HL-60 (cell line): Measurements from ENCODE around the gene CCT8.

Experiments
- POLR2AphosphoS5 ChIP-seq: IDR thresholded peaks from 2 replicates; pipeline ENCODE4 v1.6.1; 2012; ENCODE audit warnings: low read depth
- SPI1 ChIP-seq: IDR thresholded peaks from 2 replicates; pipeline ENCODE4 v1.6.1; 2012; ENCODE audit warnings: low read depth, mild to moderate bottlenecking, borderline replicate concordance
- TF ChIP-seq, protein P1 (sequence below): IDR thresholded peaks from one replicate; pipeline ENCODE4 v1.5.1; 2011; ENCODE audit warnings: low read length, control low read depth, inconsistent platforms; ENCODE audit not compliant: insufficient read depth
- TF ChIP-seq, protein P2 (sequence below): IDR thresholded peaks from 2 replicates; pipeline ENCODE4 v1.6.1; 2012; ENCODE audit warnings: low read depth; ENCODE audit not compliant: insufficient replicate concordance

DNA sequence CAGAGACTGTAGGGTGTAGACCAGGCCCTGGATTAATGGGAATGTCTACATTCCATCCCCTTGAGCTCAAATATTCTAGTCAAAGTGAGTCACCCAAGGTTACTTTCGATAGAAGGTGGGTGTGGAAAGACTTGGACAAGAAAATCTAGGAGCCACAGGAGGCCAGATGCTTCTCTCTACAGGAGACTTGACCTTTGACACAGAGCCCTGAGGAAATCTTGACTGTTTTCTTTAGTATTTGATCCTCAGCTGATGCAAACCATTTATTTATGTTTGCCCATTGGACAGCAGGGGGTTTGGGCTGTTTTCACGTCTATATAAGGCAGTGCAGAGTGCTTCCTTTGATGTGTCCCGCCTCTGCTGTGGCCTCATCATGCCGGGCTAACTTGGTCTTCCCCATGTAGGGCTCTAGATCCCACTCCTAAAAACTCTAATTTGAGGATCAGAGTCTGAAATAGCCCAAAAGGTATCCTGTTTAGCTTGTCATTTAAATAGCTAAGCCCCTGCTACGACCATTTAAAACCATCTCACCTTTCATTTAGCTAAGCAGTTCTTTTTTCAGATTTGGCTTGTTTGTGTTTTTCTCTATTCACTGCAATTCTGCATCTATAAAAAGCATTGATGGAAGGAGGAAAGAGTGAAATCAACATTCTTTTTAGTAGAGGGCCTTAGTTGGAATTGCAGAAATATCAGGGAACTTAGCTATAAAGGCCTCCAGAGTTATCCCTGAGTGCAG lies 41.5 kb upstream of the CCT8 start:
- TF ChIP-seq, protein P1, sequence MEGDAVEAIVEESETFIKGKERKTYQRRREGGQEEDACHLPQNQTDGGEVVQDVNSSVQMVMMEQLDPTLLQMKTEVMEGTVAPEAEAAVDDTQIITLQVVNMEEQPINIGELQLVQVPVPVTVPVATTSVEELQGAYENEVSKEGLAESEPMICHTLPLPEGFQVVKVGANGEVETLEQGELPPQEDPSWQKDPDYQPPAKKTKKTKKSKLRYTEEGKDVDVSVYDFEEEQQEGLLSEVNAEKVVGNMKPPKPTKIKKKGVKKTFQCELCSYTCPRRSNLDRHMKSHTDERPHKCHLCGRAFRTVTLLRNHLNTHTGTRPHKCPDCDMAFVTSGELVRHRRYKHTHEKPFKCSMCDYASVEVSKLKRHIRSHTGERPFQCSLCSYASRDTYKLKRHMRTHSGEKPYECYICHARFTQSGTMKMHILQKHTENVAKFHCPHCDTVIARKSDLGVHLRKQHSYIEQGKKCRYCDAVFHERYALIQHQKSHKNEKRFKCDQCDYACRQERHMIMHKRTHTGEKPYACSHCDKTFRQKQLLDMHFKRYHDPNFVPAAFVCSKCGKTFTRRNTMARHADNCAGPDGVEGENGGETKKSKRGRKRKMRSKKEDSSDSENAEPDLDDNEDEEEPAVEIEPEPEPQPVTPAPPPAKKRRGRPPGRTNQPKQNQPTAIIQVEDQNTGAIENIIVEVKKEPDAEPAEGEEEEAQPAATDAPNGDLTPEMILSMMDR: no peak
- TF ChIP-seq, protein P2, sequence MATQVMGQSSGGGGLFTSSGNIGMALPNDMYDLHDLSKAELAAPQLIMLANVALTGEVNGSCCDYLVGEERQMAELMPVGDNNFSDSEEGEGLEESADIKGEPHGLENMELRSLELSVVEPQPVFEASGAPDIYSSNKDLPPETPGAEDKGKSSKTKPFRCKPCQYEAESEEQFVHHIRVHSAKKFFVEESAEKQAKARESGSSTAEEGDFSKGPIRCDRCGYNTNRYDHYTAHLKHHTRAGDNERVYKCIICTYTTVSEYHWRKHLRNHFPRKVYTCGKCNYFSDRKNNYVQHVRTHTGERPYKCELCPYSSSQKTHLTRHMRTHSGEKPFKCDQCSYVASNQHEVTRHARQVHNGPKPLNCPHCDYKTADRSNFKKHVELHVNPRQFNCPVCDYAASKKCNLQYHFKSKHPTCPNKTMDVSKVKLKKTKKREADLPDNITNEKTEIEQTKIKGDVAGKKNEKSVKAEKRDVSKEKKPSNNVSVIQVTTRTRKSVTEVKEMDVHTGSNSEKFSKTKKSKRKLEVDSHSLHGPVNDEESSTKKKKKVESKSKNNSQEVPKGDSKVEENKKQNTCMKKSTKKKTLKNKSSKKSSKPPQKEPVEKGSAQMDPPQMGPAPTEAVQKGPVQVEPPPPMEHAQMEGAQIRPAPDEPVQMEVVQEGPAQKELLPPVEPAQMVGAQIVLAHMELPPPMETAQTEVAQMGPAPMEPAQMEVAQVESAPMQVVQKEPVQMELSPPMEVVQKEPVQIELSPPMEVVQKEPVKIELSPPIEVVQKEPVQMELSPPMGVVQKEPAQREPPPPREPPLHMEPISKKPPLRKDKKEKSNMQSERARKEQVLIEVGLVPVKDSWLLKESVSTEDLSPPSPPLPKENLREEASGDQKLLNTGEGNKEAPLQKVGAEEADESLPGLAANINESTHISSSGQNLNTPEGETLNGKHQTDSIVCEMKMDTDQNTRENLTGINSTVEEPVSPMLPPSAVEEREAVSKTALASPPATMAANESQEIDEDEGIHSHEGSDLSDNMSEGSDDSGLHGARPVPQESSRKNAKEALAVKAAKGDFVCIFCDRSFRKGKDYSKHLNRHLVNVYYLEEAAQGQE: no peak
- no peak for TF ChIP-seq POLR2AphosphoS5
- no peak for TF ChIP-seq SPI1
